GM18870 (cell line): ENCODE data around the gene SUGT1.
"Not testable (repeated sequence)": the region's sequence is repeated elsewhere in the genome, so short reads cannot be mapped to it uniquely, and the experiment has no call there.

ENCODE experiments used
- ATAC-seq: cut with Tn5 transposase; IDR thresholded peaks from one replicate; pipeline ENCODE4 v1.9.1; 2021; ENCODE audit warnings: moderate library complexity; ENCODE audit not compliant: unreplicated experiment

The SUGT1 gene

DNA sequence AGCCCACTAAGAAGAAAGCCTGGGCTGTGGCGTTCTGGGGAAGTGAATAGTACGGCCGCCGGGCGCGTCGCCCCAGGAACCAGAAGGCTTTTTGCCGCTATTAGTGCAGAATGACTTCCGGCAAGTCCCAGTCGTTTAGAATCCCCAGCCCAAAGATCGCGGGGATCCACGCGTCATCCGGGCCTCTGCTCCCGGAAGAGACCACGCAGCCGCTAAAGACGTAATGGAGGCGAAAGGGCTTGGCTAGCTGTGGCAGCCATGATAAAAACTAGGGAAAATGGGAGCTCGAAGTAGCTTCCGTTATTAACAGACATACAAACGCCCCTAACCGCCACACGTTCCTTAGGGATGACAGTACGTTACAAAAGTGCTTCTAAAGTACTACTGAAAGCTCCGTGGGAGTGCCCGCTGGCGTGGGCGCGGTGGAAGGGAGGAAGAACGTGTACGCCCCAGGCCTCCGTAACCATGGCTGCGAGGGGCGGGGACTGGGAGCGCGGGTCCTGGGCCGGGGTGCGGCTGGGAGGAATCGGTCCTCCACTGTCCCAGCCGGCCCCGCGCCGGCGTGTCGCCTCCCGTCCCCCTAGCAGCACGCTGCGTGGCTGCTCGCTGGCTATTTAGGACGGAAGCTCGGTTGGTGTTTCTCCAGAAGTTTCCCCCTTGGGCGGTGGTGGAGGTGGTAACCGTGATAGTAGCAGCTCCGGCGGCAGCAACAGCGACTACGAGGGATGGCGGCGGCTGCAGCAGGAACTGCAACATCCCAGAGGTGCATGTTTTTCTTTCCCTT, at the start of gene SUGT1:
Gene SUGT1, plus strand, starts transcription at position 641 of the 784 bp plus-strand sequence. Its CDS starts 85 bp downstream, at position 726.
- peak; percentile 91 for ATAC-seq

GRCh38 chr13:52603316-52603715, 49.3 kb upstream of the SUGT1 start:
- ATAC-seq = not testable (repeated sequence)

- ATAC-seq = not testable (repeated sequence)
Measured at GRCh38 chr13:52606126-52606525, 46.5 kb upstream of the SUGT1 start.

DNA sequence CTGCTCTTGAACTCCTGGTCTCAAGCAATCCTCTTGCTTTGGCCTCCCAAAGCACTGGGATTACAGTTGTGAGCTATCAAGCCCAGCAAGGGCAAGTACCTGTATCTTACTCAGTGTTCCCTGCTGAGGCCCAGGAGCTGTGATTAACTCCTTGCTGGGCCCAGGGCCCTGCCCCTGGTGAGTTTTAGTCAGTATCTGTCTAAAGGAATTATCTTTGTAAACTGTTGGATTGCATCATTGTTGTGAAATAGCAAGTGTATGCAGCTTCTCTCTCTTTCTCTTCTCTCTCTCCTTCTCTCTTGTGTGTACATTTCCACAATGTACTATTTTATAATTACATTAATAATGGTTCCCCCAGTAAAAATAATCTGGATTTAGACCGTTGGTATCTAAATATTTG, 45.8 kb upstream of the SUGT1 start:
- not testable (repeated sequence) for ATAC-seq

DNA sequence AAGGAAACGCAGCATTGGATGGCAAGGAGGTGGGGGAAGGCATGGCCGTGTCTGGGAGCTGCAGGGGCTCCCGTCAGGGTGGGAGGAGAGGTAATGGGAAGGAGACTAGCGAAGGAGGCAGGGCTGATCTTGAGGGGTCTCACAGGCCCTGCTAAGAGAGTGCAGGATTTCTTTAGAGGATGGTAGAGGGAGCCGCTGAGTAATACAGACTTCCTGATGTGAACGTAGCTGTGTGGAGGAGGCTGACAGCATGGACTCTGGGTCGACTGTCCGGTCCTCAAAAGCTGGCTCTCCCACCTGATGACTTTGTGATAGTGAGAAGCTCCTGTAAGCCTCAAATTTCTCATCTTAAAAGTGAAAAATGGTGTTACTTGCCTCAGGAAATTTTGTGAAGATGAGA, 44.5 kb upstream of the SUGT1 start:
- not testable (repeated sequence) for ATAC-seq

GRCh38 chr13:52609013-52609606, 43.5 kb upstream of the SUGT1 start:
- peak; percentile 81 for ATAC-seq

DNA sequence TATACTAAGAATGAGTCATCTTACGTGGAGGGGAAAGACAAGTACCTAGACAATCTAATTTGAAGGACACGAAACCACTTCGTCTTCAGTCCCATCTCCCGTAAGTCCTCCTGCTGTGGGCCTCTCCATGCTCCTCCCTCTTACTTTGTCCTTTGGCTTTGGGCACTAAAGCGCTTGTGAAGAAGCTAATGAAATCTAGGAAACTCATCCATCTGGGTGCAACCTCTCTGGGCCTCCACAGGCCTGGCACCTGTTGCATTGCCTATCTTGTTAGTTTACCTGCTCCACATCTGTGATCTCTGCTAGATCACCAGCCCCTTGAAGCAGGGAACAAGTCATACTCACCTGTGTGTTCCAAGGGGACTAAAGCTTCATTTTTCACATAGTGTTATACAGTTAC, 42.5 kb upstream of the SUGT1 start:
- ATAC-seq = not testable (repeated sequence)

DNA sequence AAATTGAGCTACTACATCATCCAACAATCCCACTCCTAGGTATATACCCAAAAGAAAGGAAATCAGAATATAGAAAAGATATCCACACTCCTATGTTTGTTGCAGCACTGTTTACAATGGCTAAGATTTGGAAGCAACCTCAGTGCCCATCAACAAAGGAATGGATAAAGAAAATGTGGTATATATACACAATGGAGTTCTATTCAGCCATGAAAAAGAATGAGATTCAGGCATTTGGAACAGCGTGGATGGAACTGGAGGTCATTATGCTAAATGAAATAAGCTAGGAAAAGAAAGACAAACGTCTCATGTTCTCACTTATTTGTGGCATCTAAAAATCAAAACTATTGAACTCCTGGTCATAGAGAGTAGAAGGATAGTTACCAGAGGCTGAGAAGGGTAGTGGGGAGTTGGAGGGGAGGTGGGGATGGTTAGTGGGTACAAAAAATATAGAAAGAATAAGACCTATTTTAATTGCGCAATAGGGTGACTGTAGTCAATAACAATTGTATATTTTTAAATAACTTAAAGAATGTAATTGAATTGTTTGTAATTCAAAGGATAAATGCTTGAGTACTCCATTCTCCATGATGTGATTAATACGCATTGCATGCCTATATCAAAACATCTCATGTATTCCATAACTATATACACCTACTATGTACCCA, 37.4 kb upstream of the SUGT1 start:
- no peak for ATAC-seq

GRCh38 chr13:52615812-52616211, 36.8 kb upstream of the SUGT1 start:
- ATAC-seq = no peak

- ATAC-seq = peak; percentile 93
Measured at GRCh38 chr13:52617070-52618060, 35.3 kb upstream of the SUGT1 start.

DNA sequence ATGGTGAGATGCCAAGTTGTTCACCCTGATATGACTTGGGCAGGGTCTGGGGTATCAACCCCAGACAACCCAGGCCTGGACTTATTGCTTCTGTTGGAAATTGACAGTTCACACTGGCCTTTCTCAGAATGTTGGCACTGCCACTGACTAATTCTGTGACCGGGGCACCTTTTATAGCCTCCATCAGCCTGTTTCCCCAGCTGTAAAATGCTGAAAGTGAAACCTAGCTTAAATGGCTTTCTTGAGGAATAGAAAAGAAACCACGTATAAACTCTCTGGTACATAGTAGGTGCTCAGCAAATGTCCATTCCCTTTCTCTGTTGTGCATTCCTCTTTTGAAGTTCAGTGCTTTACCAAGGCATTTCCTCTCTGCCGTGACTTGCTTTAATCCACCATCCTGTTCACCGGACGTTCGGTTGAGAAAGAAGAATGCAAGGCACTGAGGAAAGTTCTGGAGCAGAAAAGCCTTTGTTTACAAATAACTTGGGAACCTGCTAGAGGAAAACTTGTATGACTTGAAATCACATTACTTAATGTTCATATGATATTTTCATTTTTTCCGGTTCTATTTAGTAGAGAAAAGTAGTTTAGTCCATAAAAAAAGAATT, 21.4 kb upstream of the SUGT1 start:
- peak; percentile 68 for ATAC-seq

DNA sequence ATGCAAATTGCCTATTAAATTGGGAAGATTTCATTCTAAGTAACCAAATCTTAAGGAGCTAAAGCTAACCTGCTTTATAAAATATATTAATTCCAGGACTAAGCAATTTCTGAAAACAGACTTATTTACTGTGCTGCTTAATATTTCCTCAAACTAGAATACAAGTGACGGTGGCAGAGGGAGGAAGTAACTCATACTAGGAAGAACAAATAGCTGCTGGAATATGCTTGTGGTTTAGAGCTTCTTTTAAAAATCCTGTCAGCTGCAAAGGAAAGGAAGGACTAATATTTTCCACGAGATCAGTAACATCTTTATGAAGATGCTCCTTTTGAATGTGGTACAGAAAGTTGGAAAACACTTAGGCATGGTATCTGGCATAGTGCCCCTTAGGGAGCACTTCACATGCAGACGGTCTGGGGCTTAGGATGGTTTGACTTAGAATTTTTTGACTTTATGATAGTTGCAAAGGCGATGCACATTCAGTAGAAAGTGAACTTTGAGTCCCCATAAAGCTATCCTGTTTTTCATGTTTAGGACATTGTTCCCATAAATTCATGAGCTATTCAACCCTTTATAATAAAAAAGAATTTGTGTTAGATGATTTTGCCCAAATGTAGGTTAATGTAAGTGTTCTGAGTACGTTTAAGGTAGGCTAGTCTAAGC, 13.8 kb upstream of the SUGT1 start:
- no peak for ATAC-seq

- ATAC-seq = no peak
Measured at GRCh38 chr13:52642131-52642530, 10.5 kb upstream of the SUGT1 start, which contains the start of gene HNRNPA1L2. Gene HNRNPA1L2 (plus strand): TSS chr13:52642431. CDS start chr13:52642493, 62 bp downstream.

GRCh38 chr13:52644108-52644507, 8.5 kb upstream of the SUGT1 start:
- ATAC-seq = no peak

DNA sequence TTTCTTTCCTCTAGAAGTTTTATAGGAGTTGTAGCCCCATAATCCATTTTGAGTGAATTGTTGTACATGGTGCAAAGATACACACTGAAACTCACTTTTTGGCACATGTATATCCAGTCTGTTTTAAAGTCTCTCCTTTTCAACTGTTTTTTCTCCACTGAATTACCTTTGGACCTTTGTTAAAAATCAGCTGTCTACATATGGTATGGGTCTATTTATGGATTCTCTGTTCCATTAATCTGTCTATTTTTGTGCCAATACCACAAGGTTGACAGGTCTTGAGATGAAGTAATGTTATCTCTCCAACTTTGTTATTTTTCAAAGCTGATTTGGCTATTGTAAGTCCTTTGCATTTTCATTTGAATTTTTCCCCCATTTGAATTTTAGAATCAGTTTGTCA, 5.7 kb upstream of the SUGT1 start:
- ATAC-seq = no peak

- ATAC-seq = no peak
Measured at GRCh38 chr13:52650731-52651130, 1.9 kb upstream of the SUGT1 start.

GRCh38 chr13:52651897-52652195, 790 bp upstream of the SUGT1 start:
- peak; percentile 8 for ATAC-seq

GRCh38 chr13:52652980-52653303, 306 bp downstream of the SUGT1 start:
- ATAC-seq = peak; percentile 31

GRCh38 chr13:52659340-52659739, 6.7 kb downstream of the SUGT1 start:
- no peak for ATAC-seq

GRCh38 chr13:52664272-52664671, 11.6 kb downstream of the SUGT1 start:
- ATAC-seq = no peak
